GM21576 (cell line): Measurements from ENCODE around the gene GPANK1.

Experiments used
- ATAC-seq: cut with Tn5 transposase; IDR thresholded peaks from one replicate; pipeline ENCODE4 v1.9.1; 2021; ENCODE audit warnings: mild to moderate bottlenecking, moderate library complexity; ENCODE audit not compliant: unreplicated experiment

Gene GPANK1

GRCh38 chr6:31642798-31643570, 21.8 kb downstream of the GPANK1 start:
- ATAC-seq, result no peak

- ATAC-seq, result no peak
Observed at GRCh38 chr6:31641370-31641769, 23.4 kb downstream of the GPANK1 start.

- no peak for ATAC-seq
Observed at GRCh38 chr6:31640612-31641011, 24.2 kb downstream of the GPANK1 start.

GRCh38 chr6:31639449-31639861, 25.3 kb downstream of the GPANK1 start:
- ATAC-seq, result no peak

GRCh38 chr6:31639043-31639442, 25.8 kb downstream of the GPANK1 start:
- ATAC-seq, result no peak

- no peak for ATAC-seq
Observed at GRCh38 chr6:31636698-31637596, 27.9 kb downstream of the GPANK1 start.

GRCh38 chr6:31634969-31635575, 29.7 kb downstream of the GPANK1 start:
- no peak for ATAC-seq

- no peak for ATAC-seq
Observed at GRCh38 chr6:31634131-31634530, 30.7 kb downstream of the GPANK1 start.

- no peak for ATAC-seq
Observed at GRCh38 chr6:31633447-31633846, 31.4 kb downstream of the GPANK1 start.

GRCh38 chr6:31632279-31632946, 32.4 kb downstream of the GPANK1 start:
- no peak for ATAC-seq

- no peak for ATAC-seq
Observed at GRCh38 chr6:31631681-31632278, 33.0 kb downstream of the GPANK1 start.

GRCh38 chr6:31631209-31631608, 33.6 kb downstream of the GPANK1 start:
- no peak for ATAC-seq

- ATAC-seq, result no peak
Observed at GRCh38 chr6:31630177-31630934, 34.4 kb downstream of the GPANK1 start.

GRCh38 chr6:31629014-31629413, 35.8 kb downstream of the GPANK1 start:
- ATAC-seq, result no peak

- ATAC-seq, result no peak
Observed at GRCh38 chr6:31627690-31628287, 37.0 kb downstream of the GPANK1 start.

GRCh38 chr6:31626952-31627351, 37.8 kb downstream of the GPANK1 start:
- ATAC-seq, result no peak

- no peak for ATAC-seq
Observed at GRCh38 chr6:31624070-31624469, 40.7 kb downstream of the GPANK1 start.

GRCh38 chr6:31622684-31623091, 42.1 kb downstream of the GPANK1 start:
- no peak for ATAC-seq

- no peak for ATAC-seq
Observed at GRCh38 chr6:31621991-31622390, 42.8 kb downstream of the GPANK1 start.
